Panc1 (cell line): ENCODE data around the gene RAB30. TPM values are rescaled to one million over a fixed set of nuclear protein-coding genes. Genes with fewer than 3 reads are reported as not detected.

ENCODE experiments used
- ATAC-seq: fragments of 200-7000 bp; cut with Tn5 transposase; 2 replicates; pipeline ENCODE4 v1.9.1; 2020; ENCODE audit warnings: mild to moderate bottlenecking, moderate library complexity
- BruUV-seq: library from RNA; stranded (reverse); fragments of 400-500 nt; replicated peaks from 2 replicates; lab custom pipeline; 2021; lab: Mats Ljungman, UMichigan
- CTCF ChIA-PET: fragments of 300-600 bp; sonication (Branson Sonifier 250); formaldehyde crosslinking; loops from one replicate; lab custom pipeline; 2022; ENCODE audit warnings: antibody characterized with exemption; lab: Charles Lee
- POLR2A ChIA-PET: fragments of 300-600 bp; sonication (Branson Sonifier 250); formaldehyde crosslinking; loops from one replicate; lab custom pipeline; 2022; ENCODE audit warnings: antibody characterized with exemption; lab: Charles Lee
- DNase-seq: peaks from one replicate; pipeline ENCODE4 v3.0.0-alpha.2; 2010; ENCODE audit warnings: low read depth, low spot score
- H3K27ac ChIP-seq: 2 replicates; pipeline ENCODE4 v1.5.1; 2011; ENCODE audit warnings: mild to moderate bottlenecking, low read length, inconsistent platforms
- H3K27me3 ChIP-seq: fragments of 200-500 bp; sonication (Bioruptor generic); 2 replicates; pipeline ENCODE4 v1.6.0; 2014; ENCODE audit warnings: low read length, inconsistent platforms; ENCODE audit not compliant: control insufficient read depth, insufficient read depth
- H3K36me3 ChIP-seq: fragments of 200-500 bp; sonication (Bioruptor generic); 2 replicates; pipeline ENCODE4 v1.5.1; 2014; ENCODE audit warnings: inconsistent platforms, mild to moderate bottlenecking, low read length, moderate library complexity; ENCODE audit not compliant: control insufficient read depth, insufficient read depth
- H3K4me1 ChIP-seq: 2 replicates; pipeline ENCODE4 v1.5.1; 2011; ENCODE audit warnings: inconsistent platforms, mild to moderate bottlenecking, low read length, moderate library complexity; ENCODE audit not compliant: control insufficient read depth, insufficient read depth
- H3K4me3 ChIP-seq, 2 experiments: 2 replicates each; pipeline ENCODE4 v1.5.1; 2011 to 2012; ENCODE audit warnings: low read depth in 2 of 2, low read length in 2 of 2, mild to moderate bottlenecking in 2 of 2, inconsistent platforms in 1 of 2, moderate library complexity in 1 of 2
- H3K9me3 ChIP-seq: fragments of 200-500 bp; sonication (Bioruptor generic); 2 replicates; pipeline ENCODE4 v1.5.1; 2014; ENCODE audit warnings: low read depth, mild to moderate bottlenecking, inconsistent platforms, low read length, moderate library complexity; ENCODE audit not compliant: control insufficient read depth, insufficient read depth
- CTCF ChIP-seq: fragments of 450-650 bp; IDR thresholded peaks from 2 replicates; pipeline ENCODE4 v1.5.1; 2017; ENCODE audit warnings: mild to moderate bottlenecking
- POLR2AphosphoS5 ChIP-seq: IDR thresholded peaks from 2 replicates; pipeline ENCODE4 v1.6.1; 2012; ENCODE audit warnings: mild to moderate bottlenecking, low read depth, low read length, moderate library complexity
- REST ChIP-seq, 2 experiments: IDR thresholded peaks; 2 replicates each; pipeline ENCODE4 v1.6.1; 2011 to 2012; ENCODE audit warnings: low read depth in 2 of 2, control low read depth in 1 of 2, low read length in 1 of 2, mild to moderate bottlenecking in 1 of 2, moderate library complexity in 1 of 2; ENCODE audit not compliant: insufficient read depth in 1 of 2
- SIN3A ChIP-seq: IDR thresholded peaks from 2 replicates; pipeline ENCODE4 v1.6.1; 2012; ENCODE audit warnings: low read depth, mild to moderate bottlenecking, low read length, moderate library complexity, borderline replicate concordance; ENCODE audit not compliant: insufficient read depth
- TCF7L2 ChIP-seq: IDR thresholded peaks from 2 replicates; pipeline ENCODE4 v1.6.1; 2011; ENCODE audit warnings: mild to moderate bottlenecking, low read depth, low read length, inconsistent platforms
- in situ Hi-C: cut with HindIII; loops from 2 replicates; pipeline ENCODE4 v1.10.0; 2016; ENCODE audit warnings: low sequenced_read_pairs, low pct_unique_long_range_greater_than_20kb
- intact Hi-C: fragments of 100-400 bp; cut with micrococcal nuclease; formaldehyde crosslinking; loops from one replicate; pipeline ENCODE4 v1.10.0; 2022; ENCODE audit not compliant: unreplicated experiment
- total RNA-seq: library from RNA; stranded (reverse); gene quantifications from one replicate; pipeline ENCODE4 v1.2.1, GENCODE V29; 2021; ENCODE audit not compliant: unreplicated experiment

Gene RAB30
- total RNA-seq, 1 experiment from 2014 or later, result 19.0 TPM

- no peak overlapping the region; a peak in 1 of 4 replicates for H3K4me3 ChIP-seq
- intact Hi-C loops, result no loop called here
- ChIA-PET CTCF (interaction anchor here (0.6 kb wide), 1 partner anchor 12 kb away, joined by 3 read pairs; no protein-coding TSS in a partner anchor), POLR2A (interaction anchor here (0.8 kb wide), 1 partner anchor 10 kb away, joined by 3 read pairs; no protein-coding TSS in a partner anchor)
- no peaks in the 10 kb centered on the region for H3K27me3 ChIP-seq
- peak; percentile 79 for ATAC-seq
- in situ Hi-C loops, result no loop called here
- H3K27ac ChIP-seq, result no peak overlapping the region
- peaks cover 17% of the 10 kb centered on the region for H3K4me1 ChIP-seq
- H3K36me3 ChIP-seq, result no peaks in the 10 kb centered on the region
- no peak for DNase-seq
- TF ChIP-seq POLR2AphosphoS5, result no peak
- no peaks in the 10 kb centered on the region for H3K9me3 ChIP-seq
- BruUV-seq, result no TSS peak
These were observed 74.6 kb downstream of the RAB30 start for GRCh38 chr11:82996966-82997606.

- H3K9me3 ChIP-seq, result no peaks in the 10 kb centered on the region
- ChIA-PET POLR2A (interaction anchor here (0.6 kb wide), 1 partner anchor 87 kb away, joined by 8 read pairs; no protein-coding TSS in a partner anchor), CTCF (interaction anchor here (0.7 kb wide), 1 partner anchor 34 kb away, joined by 4 read pairs; no protein-coding TSS in a partner anchor)
- H3K27me3 ChIP-seq, result no peaks in the 10 kb centered on the region
- H3K4me1 ChIP-seq, result peaks cover 17% of the 10 kb centered on the region
- intact Hi-C loops, result no loop called here
- no peak overlapping the region for H3K27ac ChIP-seq
- no TSS peak for BruUV-seq
- ATAC-seq (peak; percentile 59; the same call in 1 of the 2 replicates), DNase-seq (no peak)
- in situ Hi-C loops, result no loop called here
- no peaks in the 10 kb centered on the region for H3K36me3 ChIP-seq
- no peak overlapping the region for H3K4me3 ChIP-seq
- no peak for TF ChIP-seq SIN3A
- no peak for TF ChIP-seq CTCF
- no peak for TF ChIP-seq TCF7L2
- TF ChIP-seq POLR2AphosphoS5, result no peak
- TF ChIP-seq REST (IDR thresholded peaks at IDR 0.05; ENCODE audit: insufficient read depth in 1 of 2, low read depth in 2 of 2, low read length in 1 of 2), result no peak
These were observed 75.8 kb downstream of the RAB30 start for GRCh38 chr11:82995754-82996398.
